Measurements from ENCODE around the gene PUM1. TPM values are rescaled to one million over a fixed set of nuclear protein-coding genes. Genes with fewer than 3 reads are reported as not detected.

Gene PUM1
- total RNA-seq, 1 donor = 61.1 TPM

- DNase-seq (ENCODE audit: low read depth) = no peak
- no peak overlapping the region for H3K4me3 ChIP-seq (ENCODE audit: low read depth, low read length)
- no peak for TF ChIP-seq CTCF (IDR thresholded peaks at IDR 0.05; ENCODE audit: insufficient read depth, low read length)
Measured at GRCh38 chr1:30995990-30996612, 69.4 kb downstream of the PUM1 start.

- no peak for TF ChIP-seq CTCF (IDR thresholded peaks at IDR 0.05; ENCODE audit: insufficient read depth, low read length)
- DNase-seq (ENCODE audit: low read depth) = no peak
Measured at GRCh38 chr1:30991862-30992606, 73.5 kb downstream of the PUM1 start.

GRCh38 chr1:30990591-30990990, 74.9 kb downstream of the PUM1 start:
- DNase-seq (ENCODE audit: low read depth) = no peak
- H3K4me3 ChIP-seq (ENCODE audit: low read depth, low read length) = no peak overlapping the region
- TF ChIP-seq CTCF (IDR thresholded peaks at IDR 0.05; ENCODE audit: insufficient read depth, low read length) = no peak

More at GRCh38 chr1:30991862-30992606, 73.5 kb downstream of the PUM1 start:
- H3K4me3 ChIP-seq (ENCODE audit: low read depth, low read length) = no peak overlapping the region

DNA sequence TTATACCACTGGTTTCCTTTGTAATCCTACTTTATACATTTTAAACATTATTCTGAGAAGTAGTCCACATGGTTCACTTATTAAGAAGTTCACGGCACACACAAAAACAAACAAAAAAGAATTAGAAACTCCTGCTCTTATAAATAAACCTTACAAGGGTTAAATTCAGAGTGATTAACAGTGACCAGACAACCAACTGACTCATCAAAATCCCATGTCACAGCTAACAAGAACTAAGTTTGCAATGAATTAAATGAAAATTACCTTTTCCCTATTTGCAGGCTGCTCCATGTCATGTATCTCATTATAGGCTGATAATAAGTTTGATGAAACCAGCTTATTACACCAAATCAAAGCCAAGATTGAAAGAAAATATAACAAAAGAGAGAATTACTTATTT, 77.5 kb downstream of the PUM1 start:
- no peak overlapping the region for H3K4me3 ChIP-seq (ENCODE audit: low read depth, low read length)
- TF ChIP-seq CTCF (IDR thresholded peaks at IDR 0.05; ENCODE audit: insufficient read depth, low read length) = no peak
- no peak for DNase-seq (ENCODE audit: low read depth)

- no peak for DNase-seq (ENCODE audit: low read depth)
- no peak for TF ChIP-seq CTCF (IDR thresholded peaks at IDR 0.05; ENCODE audit: insufficient read depth, low read length)
- no peak overlapping the region for H3K4me3 ChIP-seq (ENCODE audit: low read depth, low read length)
Measured at GRCh38 chr1:30986755-30987154, 78.8 kb downstream of the PUM1 start.

DNA sequence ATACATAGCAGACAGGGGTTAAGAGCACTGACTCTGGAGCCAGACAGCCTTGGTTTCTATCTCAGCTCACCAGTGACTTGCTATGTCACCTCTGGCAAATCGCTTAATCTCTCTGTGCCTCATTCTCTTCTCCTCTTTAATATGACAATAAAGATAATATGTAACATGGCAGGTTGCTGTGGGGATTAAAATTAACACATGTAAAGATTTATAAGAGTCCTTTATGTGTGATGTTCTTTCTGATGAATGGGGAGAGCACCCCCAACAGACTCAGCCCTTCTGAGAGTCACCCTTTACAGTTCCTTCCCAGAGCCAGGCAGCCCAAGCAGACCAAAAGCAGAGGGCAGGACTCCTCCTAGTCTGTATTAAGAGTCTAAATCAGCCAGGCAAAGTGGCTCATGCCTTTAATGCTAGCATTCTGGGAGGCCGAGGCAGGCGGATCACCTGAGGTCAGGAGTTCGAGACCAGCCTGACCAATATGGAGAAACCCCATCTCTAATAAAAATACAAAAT, 80.5 kb downstream of the PUM1 start:
- TF ChIP-seq CTCF (IDR thresholded peaks at IDR 0.05; ENCODE audit: insufficient read depth, low read length) = no peak
- DNase-seq (ENCODE audit: low read depth) = no peak
- no peak overlapping the region for H3K4me3 ChIP-seq (ENCODE audit: low read depth, low read length)
